Esophagus squamous epithelium (tissue), 4 donors: ENCODE measurements around the gene LUZP1.

Experiments used
- CTCF ChIP-seq, 6 experiments: fragments of 450-650 bp in 4 of 6; fragments of 200-600 bp in 2 of 6; sonication (generic) in 2 of 6; IDR thresholded peaks; one replicate each; pipeline ENCODE4 v1.5.1; 2016 to 2019; ENCODE audit warnings: antibody characterized with exemption in 6 of 6, mild to moderate bottlenecking in 4 of 6, moderate library complexity in 4 of 6
- POLR2A ChIP-seq, 4 donors: fragments of 450-650 bp; IDR thresholded peaks; one replicate each; pipeline ENCODE4 v1.6.1; 2017; ENCODE audit warnings: antibody characterized with exemption in 4 of 4, mild to moderate bottlenecking in 4 of 4, moderate library complexity in 3 of 4

DNA sequence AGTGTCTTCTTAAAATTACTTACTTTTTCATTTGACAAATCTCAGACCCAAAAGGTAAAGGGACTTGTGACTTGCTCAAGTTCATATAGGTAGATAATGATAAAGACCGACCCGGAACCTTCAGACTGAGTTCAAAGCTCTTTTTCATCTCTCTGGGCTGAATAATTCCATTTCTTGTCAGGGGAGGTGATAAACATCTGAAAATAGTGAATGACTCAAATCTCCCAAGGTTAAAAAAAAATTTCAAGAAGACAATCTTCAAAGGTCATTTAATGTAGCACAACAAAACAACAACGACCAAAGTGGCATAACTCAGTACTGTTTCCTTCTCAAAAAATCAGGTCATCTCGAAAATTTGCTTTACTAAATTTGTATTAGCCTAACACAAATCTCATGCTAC lies 20.6 kb downstream of the LUZP1 start:
- TF ChIP-seq CTCF (IDR thresholded peaks at IDR 0.05) = no peak
- no peak for TF ChIP-seq POLR2A (IDR thresholded peaks at IDR 0.05)
